ENCODE measurements around the gene KBTBD2.
"Not testable (repeated sequence)": the region's sequence is repeated elsewhere in the genome, so short reads cannot be mapped to it uniquely, and the experiment has no call there.

DNA sequence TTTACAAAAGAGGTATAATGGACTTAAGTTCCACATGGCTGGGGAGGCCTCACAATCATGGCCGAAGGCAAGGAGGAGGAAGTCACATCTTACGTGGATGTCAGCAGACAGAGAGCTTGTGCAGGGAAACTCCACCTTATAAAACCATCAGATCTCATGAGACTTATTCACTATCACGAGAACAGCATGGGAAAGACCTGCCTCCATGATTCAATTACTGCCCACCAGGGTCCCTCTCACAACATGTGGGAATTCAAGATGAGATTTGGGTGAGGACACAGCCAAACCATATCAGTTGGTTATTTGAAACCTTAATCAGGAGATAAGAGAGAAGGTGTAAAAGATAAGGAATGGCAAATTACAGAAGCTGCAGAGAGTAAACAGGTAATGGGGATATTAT is 40.9 kb downstream of the KBTBD2 start:
- TF ChIP-seq, protein P1, sequence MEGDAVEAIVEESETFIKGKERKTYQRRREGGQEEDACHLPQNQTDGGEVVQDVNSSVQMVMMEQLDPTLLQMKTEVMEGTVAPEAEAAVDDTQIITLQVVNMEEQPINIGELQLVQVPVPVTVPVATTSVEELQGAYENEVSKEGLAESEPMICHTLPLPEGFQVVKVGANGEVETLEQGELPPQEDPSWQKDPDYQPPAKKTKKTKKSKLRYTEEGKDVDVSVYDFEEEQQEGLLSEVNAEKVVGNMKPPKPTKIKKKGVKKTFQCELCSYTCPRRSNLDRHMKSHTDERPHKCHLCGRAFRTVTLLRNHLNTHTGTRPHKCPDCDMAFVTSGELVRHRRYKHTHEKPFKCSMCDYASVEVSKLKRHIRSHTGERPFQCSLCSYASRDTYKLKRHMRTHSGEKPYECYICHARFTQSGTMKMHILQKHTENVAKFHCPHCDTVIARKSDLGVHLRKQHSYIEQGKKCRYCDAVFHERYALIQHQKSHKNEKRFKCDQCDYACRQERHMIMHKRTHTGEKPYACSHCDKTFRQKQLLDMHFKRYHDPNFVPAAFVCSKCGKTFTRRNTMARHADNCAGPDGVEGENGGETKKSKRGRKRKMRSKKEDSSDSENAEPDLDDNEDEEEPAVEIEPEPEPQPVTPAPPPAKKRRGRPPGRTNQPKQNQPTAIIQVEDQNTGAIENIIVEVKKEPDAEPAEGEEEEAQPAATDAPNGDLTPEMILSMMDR (IDR thresholded peaks at IDR 0.05; ENCODE audit: extremely low read depth in 1 of 2, insufficient read depth in 1 of 2, low read depth in 1 of 2, low read length in 2 of 2): not testable (repeated sequence)
- not testable (repeated sequence) for TF ChIP-seq POLR2A (IDR thresholded peaks at IDR 0.05; ENCODE audit: low read depth, low read length); GATA2 (IDR thresholded peaks at IDR 0.05; ENCODE audit: insufficient read depth, insufficient read length, low read depth, low read length); MYC (IDR thresholded peaks at IDR 0.05; ENCODE audit: low read depth, low read length); JUN (IDR thresholded peaks at IDR 0.05; ENCODE audit: borderline replicate concordance, insufficient read depth, insufficient read length, low read depth)

Measured in endothelial cell of umbilical vein (primary cell).